GM23338 (cell line): Measurements from ENCODE around the gene ARMH4.

Source experiments
- CTCF ChIP-seq, 2 experiments: fragments of 200-600 bp in 1 of 2; sonication (generic) in 1 of 2; conservative IDR thresholded peaks; 2 replicates each; pipeline versions ENCODE4 v1.5.1 to v1.6.1; 2016 to 2017; ENCODE audit warnings: antibody characterized with exemption in 2 of 2, low read depth in 2 of 2, mild to moderate bottlenecking in 2 of 2, moderate library complexity in 1 of 2
- POLR2AphosphoS5 ChIP-seq: IDR thresholded peaks from 2 replicates; pipeline ENCODE4 v1.6.1; 2016; ENCODE audit warnings: antibody characterized with exemption, low read depth

DNA sequence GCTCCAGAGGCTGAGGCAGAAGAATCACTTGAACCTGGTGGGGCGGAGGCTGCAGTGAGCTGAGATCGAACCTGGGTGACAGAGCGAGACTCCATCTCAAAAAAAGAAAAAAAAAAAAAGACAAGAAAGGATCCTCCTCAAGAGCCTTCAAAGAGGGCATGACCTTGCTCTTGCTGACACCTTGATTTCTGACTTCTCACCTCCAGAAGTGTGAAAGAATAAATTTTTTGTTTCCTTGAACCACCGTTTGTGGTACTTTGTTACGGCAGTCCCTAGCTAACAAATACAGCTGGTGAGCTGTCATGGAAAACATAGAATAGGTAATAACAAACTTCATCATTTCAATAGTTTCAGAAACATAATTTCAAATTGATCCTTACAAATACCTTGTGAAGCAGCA lies 46.1 kb upstream of the ARMH4 start:
- TF ChIP-seq POLR2AphosphoS5 (no peak), CTCF (conservative IDR thresholded peaks at IDR 0.05; ENCODE audit: low read depth in 2 of 2) (no peak)
